ENCODE measurements around the gene C5orf58.
"Not testable (repeated sequence)": the region's sequence is repeated elsewhere in the genome, so short reads cannot be mapped to it uniquely, and the experiment has no call there.

Gene C5orf58

DNA sequence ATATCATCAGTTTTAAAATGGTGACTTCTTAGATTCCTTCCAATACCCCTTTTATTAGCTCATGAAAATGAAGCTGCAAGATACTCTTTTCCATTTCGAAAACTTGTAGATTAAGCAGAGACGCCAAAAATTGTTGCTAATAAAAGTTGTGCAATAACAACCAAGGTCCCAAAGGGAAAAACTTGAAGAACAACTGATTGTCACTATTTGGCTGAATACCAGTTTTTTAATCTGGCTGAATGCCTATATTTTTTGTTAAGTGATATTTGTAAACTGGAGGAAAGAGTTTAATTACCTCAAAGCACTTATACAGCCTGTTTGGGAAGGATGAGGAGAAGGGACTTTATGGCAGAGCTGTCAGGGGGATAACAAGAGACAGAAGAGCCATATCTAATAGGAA, 14.6 kb downstream of the C5orf58 start:
- H3K4me3 ChIP-seq (replicated peaks; ENCODE audit: low read depth, low read length): no peak overlapping the region
- peak; percentile 7 for DNase-seq (ENCODE audit: low read depth)
- TF ChIP-seq, protein P1, sequence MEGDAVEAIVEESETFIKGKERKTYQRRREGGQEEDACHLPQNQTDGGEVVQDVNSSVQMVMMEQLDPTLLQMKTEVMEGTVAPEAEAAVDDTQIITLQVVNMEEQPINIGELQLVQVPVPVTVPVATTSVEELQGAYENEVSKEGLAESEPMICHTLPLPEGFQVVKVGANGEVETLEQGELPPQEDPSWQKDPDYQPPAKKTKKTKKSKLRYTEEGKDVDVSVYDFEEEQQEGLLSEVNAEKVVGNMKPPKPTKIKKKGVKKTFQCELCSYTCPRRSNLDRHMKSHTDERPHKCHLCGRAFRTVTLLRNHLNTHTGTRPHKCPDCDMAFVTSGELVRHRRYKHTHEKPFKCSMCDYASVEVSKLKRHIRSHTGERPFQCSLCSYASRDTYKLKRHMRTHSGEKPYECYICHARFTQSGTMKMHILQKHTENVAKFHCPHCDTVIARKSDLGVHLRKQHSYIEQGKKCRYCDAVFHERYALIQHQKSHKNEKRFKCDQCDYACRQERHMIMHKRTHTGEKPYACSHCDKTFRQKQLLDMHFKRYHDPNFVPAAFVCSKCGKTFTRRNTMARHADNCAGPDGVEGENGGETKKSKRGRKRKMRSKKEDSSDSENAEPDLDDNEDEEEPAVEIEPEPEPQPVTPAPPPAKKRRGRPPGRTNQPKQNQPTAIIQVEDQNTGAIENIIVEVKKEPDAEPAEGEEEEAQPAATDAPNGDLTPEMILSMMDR (IDR thresholded peaks at IDR 0.05; ENCODE audit: low read length, missing control alignments): no peak

DNA sequence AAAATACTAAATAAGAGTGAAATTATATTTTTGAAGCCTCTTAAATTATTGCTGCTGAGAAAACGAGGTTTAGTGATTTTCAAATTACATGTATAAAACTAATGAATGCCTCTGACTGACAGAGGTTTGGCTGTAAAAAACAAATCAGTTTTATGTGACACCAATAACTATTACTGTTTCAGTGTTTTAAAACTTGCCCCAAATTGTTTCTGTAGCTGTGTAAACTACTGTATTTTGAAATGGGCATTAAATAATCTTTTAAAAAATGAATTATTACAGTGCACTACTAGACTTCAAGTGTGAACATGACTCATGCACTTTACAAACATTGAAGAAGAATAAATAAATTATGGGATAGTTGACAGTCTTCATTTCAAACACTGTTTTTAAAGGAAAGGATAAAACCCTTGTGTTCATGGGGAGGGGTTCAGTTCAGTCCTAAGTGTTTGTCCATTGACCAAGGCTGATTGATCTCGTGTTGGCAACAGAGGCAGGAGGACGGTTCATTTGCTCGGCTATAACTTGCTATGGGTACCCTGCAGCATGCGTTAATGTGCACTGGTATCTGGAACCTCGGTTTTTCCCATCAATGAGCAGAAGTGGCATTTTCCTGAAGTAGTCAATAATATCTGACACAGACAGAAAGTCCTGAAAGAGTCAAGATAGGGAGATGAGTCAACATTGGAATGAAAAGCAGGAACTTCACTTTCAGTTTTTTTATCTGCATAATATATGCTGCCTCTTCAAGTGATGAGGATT, 15.6 kb downstream of the C5orf58 start:
- H3K4me3 ChIP-seq (replicated peaks; ENCODE audit: low read depth, low read length): no peak overlapping the region
- TF ChIP-seq, protein P1 (IDR thresholded peaks at IDR 0.05; ENCODE audit: low read length, missing control alignments): no peak
- DNase-seq (ENCODE audit: low read depth): no peak

DNA sequence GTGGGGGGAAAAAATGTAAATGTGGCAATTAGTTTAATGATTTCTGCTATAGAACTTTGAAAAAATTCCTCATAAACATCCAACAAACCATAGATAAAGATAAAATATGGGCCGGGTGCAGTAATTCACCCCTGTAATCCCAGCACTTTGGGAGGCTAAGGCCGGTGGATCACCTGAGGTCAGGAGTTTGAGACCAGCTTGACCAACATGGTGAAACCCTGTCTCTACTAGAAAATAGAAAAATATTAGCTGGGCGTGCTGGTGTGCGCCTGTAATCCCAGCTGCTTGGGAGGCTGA, 16.1 kb downstream of the C5orf58 start:
- H3K4me3 ChIP-seq (replicated peaks; ENCODE audit: low read depth, low read length); DNase-seq (ENCODE audit: low read depth): not testable (repeated sequence)

DNA sequence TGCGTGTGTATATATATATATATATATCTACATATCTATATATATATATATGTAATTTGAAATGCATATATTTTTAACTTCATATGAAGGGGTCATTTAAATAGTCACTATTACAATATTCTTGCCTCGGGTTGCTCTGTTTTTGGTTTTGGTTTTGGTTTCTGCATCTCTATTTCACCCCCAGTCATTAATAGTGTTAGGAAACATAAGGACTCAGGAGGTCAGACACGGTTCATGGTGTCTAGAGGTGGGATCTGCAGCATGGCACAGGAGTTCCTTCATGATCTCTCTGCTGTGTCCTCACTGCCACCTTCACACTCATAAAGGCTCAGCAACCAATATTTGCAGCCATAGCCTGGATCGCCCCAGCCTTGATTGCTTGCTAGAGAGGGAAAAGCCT, 16.6 kb downstream of the C5orf58 start:
- H3K4me3 ChIP-seq (replicated peaks; ENCODE audit: low read depth, low read length): no peak overlapping the region
- DNase-seq (ENCODE audit: low read depth): no peak
- TF ChIP-seq, protein P1 (IDR thresholded peaks at IDR 0.05; ENCODE audit: low read length, missing control alignments): no peak

DNA sequence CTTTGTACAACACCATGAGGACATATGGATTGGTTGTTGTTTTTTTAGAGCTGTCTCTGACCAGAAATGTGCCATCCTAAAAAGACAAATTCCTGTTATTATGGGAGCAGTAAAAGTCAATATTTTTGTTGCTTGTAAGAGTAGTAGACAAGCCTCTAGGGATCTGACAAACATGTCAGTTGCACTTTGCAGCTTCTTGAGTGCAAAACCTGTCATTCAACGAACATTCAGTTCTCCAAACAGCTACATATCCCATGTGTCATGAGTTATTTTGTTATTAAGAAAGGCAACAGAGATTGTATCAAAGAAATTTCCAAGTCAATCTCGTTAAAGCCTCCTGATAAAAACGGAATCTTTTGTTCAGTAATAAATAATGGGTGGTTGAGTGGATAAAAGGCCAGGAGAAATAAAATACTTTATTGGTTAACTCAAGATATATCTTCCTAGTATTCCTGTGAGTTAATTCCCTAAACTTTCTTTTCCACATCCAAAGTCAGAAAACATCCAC, 18.1 kb downstream of the C5orf58 start:
- TF ChIP-seq, protein P1 (IDR thresholded peaks at IDR 0.05; ENCODE audit: low read length, missing control alignments): no peak
- H3K4me3 ChIP-seq (replicated peaks; ENCODE audit: low read depth, low read length): no peak overlapping the region
- no peak for DNase-seq (ENCODE audit: low read depth)

DNA sequence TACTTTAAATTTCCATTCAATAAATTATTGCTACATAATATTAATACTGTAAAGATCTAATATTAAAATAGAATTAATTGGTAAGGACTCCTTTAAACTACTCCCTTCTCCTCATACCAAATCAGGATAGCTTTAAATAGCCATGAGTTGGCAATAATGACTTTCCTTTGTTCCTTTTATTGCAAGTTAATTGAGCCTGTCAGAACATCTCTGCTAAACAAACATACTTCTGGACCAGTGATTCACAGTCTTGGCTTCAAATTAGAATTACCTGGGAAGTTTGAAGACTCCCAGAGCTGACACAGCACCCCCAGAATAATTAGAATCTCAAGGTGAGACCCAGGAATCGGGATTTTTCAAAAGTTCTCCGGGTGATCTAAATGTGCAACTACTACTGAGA, 18.7 kb downstream of the C5orf58 start:
- no peak overlapping the region for H3K4me3 ChIP-seq (replicated peaks; ENCODE audit: low read depth, low read length)
- DNase-seq (ENCODE audit: low read depth): no peak
- TF ChIP-seq, protein P1 (IDR thresholded peaks at IDR 0.05; ENCODE audit: low read length, missing control alignments): no peak

DNA sequence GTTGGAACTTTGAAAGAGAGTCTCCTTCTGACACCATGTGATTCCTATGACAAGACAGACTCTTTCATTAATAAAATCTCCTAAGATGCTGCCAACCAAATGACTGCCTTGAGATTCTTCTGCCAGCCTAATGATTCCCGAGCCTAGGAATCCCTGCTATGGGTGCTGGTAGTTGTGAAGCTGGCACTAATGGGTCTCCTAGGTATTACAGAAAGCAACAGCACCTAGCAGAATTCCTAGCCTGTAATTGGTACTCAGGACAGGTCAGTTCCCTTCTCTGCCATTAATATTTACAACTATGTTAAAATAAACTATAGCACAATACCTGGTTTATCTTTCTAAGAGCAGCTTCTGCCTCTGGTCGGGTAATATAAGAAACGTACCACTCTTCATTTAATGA, 19.3 kb downstream of the C5orf58 start:
- H3K4me3 ChIP-seq (replicated peaks; ENCODE audit: low read depth, low read length): no peak overlapping the region
- TF ChIP-seq, protein P1 (IDR thresholded peaks at IDR 0.05; ENCODE audit: low read length, missing control alignments): no peak
- no peak for DNase-seq (ENCODE audit: low read depth)
